Stimulated activated naive CD8-positive, alpha-beta T cell treated with anti-CD3 and anti-CD28 coated beads, Interleukin-15, Interleukin-2, amounts not matched to agents 100 U/mL and 50 U/mL, for 24 hours (primary cell): ENCODE results near the gene ANKRD10.

Experiments
- ATAC-seq: fragments of 150-1000 bp; cut with Tn5 transposase; one replicate; pipeline ENCODE4 v1.10.0; 2021
- DNase-seq: peaks from one replicate; pipeline ENCODE4 v3.0.0; 2021

Gene ANKRD10

DNA sequence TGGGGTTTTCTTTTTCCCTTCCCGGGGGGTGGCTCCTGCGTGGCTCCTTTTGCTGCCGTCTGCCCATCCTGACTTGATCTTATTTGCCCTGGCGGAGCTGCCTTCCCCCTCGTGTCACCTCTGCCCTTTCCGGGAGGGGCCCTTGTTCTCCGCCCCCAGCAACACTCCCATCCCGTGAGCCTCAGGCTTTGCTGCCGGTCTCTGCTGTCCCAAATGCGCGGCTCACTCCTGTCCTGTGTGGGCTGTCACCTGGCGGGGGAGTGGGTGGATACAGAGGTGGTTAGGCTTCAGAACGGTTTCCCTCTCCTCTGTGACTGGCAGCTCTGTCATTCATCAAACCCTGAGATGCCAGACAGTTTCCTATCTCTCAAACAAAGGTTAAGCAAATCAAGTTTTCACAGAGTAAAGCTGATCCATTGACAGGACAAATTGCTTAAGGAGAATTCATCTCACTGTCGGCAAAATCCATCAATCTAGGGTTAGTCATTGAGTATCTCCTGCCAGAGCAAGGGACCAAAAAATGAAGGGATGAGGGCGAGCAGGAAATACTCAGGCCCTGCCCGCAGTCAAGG, 84.0 kb downstream of the ANKRD10 start:
- ATAC-seq, result no peak
- DNase-seq, result no peak

GRCh38 chr13:110830331-110830730, 84.5 kb downstream of the ANKRD10 start:
- ATAC-seq (no peak), DNase-seq (no peak)

- ATAC-seq, result no peak
- no peak for DNase-seq
Observed at GRCh38 chr13:110829486-110829885, 85.4 kb downstream of the ANKRD10 start.

GRCh38 chr13:110828705-110829104, 86.2 kb downstream of the ANKRD10 start:
- DNase-seq (no peak), ATAC-seq (no peak)
